NCI-H82 (cell line): Measurements from ENCODE around the gene TGFBR1.

Experiments
- DNase-seq: peaks from one replicate; lab custom pipeline; 2025; lab: John Stamatoyannopoulos, UW

The TGFBR1 gene

DNA sequence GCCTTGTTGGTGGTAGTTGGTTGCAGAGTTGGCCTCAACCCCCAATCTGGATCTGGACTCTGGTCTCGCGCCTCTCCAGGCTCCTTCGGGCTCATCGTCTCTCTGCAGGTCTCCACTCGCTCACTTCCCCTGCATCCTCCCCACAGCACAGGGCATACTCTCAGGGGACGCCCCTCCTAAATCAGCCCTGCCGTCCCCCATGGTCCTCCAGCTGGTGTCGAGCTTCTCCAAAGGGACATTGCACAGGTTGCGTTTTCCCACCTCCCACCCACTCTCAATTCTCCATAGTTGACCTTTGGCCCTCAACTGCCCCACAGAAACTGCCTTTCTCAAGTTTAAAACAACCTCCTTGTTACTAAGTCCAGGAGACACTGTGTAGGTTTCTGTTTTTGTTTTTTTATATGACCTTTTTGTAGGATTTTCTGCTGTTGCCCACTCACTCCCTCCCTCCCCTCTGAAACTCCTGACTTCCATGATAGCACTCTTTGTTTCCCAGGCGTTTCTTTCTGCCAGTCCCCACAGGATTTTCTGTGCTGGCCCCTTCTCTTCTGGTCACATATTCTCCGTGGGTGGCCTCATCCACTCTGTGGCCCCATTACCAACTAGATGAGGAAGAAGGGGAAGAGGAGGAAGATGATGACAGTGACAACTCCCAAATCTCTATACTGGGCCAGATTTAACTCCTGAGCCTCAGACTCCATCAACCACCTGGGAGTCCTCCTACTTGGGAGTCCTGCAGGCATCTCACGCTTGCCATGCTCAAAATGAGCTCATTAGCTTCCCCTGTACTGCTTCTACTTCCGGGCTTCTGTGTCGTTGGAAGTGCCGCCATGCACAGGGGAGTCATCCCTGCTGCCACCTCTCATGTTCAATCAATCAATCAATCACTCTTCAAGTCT lies 66.6 kb downstream of the TGFBR1 start:
- peak; percentile 72 for DNase-seq

GRCh38 chr9:99172124-99173091 lies 67.5 kb downstream of the TGFBR1 start:
- DNase-seq = peak; percentile 99

GRCh38 chr9:99173570-99174504 lies 68.9 kb downstream of the TGFBR1 start:
- DNase-seq = peak; percentile 23

- DNase-seq = peak; percentile 95
Observed at GRCh38 chr9:99176527-99177013, 71.7 kb downstream of the TGFBR1 start.

GRCh38 chr9:99177576-99178366 lies 72.9 kb downstream of the TGFBR1 start:
- no peak for DNase-seq

- no peak for DNase-seq
Observed at GRCh38 chr9:99178912-99179872, 74.3 kb downstream of the TGFBR1 start.

DNA sequence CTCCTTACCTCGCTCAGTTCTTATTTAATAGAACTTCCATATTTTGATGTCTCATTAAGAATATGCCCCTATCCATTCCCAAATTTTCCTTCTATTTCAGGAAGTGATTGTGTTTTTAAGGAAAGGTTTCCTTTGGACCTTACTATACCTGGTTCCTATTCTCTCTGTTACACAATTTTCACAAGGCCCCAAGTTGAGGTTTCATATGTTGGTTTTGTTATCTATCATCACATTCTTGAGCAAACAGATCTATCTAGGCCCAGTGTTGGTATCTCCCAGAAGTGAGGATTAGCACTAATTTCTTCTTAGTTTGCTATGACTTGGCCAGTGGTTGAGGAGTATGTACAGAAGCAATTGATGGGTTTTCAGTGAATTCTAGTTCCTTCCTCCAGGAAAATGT lies 75.3 kb downstream of the TGFBR1 start:
- DNase-seq = no peak

GRCh38 chr9:99180662-99181061 lies 75.7 kb downstream of the TGFBR1 start:
- no peak for DNase-seq

DNA sequence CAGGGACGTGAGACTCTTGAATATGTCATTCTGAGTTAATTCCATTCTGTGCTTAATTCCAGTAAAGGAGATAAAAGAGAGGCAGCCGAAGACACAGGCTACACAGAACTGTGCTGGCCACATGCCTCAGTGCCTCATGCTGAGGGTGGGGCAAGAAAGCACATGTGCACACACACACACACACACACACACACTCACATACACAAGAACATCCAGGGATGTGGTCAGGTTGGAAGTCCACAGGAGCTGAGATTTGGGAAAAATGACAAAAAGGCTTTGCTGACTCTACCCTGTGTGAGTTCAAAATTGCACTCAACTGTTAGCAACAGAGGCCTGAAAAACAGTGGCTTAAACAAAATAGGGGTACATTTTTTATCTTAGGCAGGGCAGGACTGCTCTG lies 76.3 kb downstream of the TGFBR1 start:
- DNase-seq = no peak

DNA sequence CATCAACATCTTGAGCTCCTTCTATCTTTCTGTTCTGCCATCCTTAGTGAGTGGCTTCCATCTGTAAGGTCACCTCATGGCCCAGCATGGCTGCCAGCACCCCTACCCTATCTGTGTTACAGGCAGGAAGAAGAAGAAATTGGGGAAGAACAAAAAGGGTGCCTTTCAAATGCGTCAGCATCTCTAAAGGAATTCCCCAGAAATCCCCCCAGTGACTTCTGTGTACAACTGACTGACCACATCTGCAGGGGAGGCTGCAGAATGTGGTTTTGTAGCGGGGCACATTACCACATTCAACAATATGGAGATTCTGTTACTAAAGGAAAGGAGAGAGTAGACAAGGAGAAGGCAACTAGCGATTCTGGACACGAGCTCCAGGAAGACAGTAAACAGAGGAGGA lies 76.7 kb downstream of the TGFBR1 start:
- no peak for DNase-seq

DNA sequence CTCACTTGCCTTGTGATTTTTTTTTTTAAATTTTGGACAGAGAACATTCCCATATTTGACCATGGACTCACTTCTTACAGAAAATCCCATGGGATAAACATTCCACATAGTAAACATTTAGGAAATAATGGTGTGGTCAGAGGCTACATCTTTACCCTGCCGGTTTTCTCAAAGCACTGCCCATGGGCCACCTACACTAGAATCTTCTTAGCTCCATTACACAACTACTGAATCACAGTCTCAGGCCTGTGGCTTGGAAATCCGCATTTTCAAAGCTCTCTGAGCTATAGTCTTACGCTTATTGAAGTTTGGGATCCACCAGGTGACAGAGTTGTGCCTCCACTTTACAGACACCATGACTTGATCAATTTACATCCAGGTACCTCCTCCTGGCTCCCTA lies 77.4 kb downstream of the TGFBR1 start:
- DNase-seq = peak; percentile 50

DNA sequence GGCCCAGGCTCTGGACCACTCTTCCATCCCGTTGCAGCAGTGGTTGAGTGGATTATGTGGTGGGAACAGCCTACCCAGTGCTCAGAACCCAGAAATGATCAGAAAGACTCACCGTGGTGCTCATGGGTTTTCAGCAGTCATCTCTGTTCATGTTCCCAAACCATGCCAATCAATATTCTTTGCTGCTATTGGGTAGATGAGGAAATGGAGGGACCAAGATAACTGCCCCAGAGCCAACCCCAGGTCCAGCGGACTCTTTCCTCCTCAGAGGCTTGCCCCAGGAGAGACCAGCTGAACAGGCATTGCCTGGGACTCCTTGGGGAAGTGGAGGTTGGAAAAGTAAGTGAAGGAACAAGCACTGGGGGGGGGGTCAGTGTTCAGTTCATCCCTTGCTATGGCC lies 78.7 kb downstream of the TGFBR1 start:
- peak; percentile 26 for DNase-seq

- DNase-seq = no peak
Observed at GRCh38 chr9:99184110-99184474, 79.2 kb downstream of the TGFBR1 start.

GRCh38 chr9:99184475-99185347 lies 79.8 kb downstream of the TGFBR1 start:
- DNase-seq = peak; percentile 97

DNA sequence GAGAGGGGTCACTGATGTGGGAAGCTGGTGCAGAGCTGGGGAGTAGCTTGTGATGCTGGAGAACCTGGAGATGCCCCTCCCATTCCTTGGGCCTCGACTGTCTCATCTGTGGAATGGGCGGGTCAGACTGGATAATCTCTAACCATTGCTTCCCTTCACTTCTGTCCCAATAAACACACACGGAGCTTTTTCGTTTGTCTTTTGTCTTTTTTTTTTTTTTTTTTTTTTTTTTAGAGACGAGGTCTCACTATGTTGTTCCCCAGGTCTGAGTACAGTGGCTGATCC lies 80.4 kb downstream of the TGFBR1 start:
- DNase-seq = no peak

DNA sequence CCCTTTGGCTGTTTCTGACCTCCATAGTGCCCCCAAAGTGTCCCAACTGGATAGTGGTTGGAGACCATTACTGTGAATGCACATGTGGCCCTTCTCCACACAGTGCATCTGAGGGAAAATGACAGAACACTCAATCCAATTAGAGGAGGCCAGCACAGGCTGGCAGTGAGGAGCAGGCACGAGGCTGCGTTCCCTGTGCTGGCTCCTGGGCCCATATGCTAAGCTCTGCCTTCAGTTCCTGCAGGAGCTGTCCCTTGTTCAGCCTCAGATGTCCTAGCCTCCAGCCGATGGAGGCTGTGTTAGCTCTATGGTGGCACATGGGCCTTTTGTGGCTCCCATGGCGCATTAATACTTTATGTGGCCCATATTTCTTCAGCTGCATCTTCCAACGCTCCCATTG lies 81.0 kb downstream of the TGFBR1 start:
- DNase-seq = peak; percentile 94

DNA sequence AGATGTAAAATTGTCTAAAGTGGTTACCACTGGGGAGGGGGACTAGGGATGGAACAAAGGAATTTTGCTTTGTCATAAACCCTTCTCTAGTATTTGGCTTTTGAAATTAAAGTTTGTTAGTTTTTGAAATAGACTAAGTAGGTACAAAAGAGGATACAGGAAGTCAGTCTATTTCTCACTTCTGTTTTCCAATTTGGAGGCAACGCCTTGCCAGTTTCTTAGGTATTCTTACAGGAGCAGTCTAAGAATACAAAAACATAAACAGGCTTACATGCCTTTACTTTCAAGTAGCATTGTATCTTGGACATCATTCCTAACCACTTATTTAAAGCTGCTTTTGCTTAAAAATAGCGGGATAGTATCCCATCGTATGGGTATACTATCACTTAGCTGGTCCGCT lies 82.4 kb downstream of the TGFBR1 start:
- no peak for DNase-seq

DNA sequence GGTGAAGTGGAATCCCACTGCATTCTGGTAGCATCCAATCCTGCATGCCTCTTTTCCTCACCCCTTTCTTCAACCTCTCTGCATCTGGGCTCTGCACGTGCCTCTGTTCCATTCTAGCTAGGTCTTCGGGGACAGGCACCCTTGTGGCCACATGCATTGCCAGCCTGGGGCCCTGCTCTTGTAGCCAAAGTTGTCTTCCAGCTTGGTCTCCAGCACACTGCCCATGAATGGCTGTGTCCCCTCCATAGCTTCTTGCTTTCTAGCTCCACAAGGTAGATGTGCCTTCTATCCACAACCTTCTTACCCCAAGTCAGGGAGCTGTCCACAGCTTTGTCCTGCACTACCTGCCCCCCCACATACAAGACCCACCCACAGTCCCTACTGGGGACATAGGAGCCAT lies 84.3 kb downstream of the TGFBR1 start:
- no peak for DNase-seq
